IMR-90 (cell line): ENCODE results near the gene SHLD1. TPM values are rescaled to one million over a fixed set of nuclear protein-coding genes. Genes with fewer than 3 reads are reported as not detected.

Experiments
- ATAC-seq: fragments of 200-7000 bp; cut with Tn5 transposase; 2 replicates; pipeline ENCODE4 v1.9.1; 2020; ENCODE audit warnings: low read depth, mild to moderate bottlenecking, moderate library complexity
- BruUV-seq: library from RNA; stranded (reverse); fragments of 400-500 nt; replicated peaks from 2 replicates; lab custom pipeline; 2021; lab: Mats Ljungman, UMichigan
- CTCF ChIA-PET: fragments of 300-600 bp; formaldehyde crosslinking; extraction: SDS; loops from one replicate; lab custom pipeline; 2021; ENCODE audit warnings: antibody characterized with exemption; lab: Yijun Ruan, JAX
- POLR2A ChIA-PET: fragments of 300-600 bp; sonication (Branson Sonifier 250); formaldehyde crosslinking; loops from one replicate; lab custom pipeline; 2022; ENCODE audit warnings: antibody characterized with exemption; ENCODE audit not compliant: unreplicated experiment; lab: Charles Lee
- DNase-seq: peaks from one replicate; pipeline ENCODE4 v3.0.0; 2013
- H2AFZ ChIP-seq: replicated peaks from 2 replicates; pipeline ENCODE3; 2013; ENCODE audit warnings: low read length, mild to moderate bottlenecking; ENCODE audit not compliant: poor library complexity
- H2AK5ac ChIP-seq: 2 replicates; pipeline ENCODE4 v1.6.1; 2013; ENCODE audit warnings: low read depth, low read length, inconsistent platforms
- H2AK9ac ChIP-seq: replicated peaks from 2 replicates; pipeline ENCODE3; 2013; ENCODE audit warnings: mild to moderate bottlenecking, low read depth, low read length, moderate library complexity; ENCODE audit not compliant: poor library complexity
- H2BK120ac ChIP-seq: 2 replicates; pipeline ENCODE4 v1.6.1; 2013; ENCODE audit warnings: low read depth, low read length, inconsistent platforms
- H2BK15ac ChIP-seq: 3 replicates; pipeline ENCODE4 v1.6.1; 2013; ENCODE audit warnings: low read depth, low read length, inconsistent platforms
- H2BK20ac ChIP-seq: 2 replicates; pipeline ENCODE4 v1.6.1; 2013; ENCODE audit warnings: low read depth, mild to moderate bottlenecking, inconsistent platforms, low read length, moderate library complexity
- H2BK5ac ChIP-seq: 2 replicates; pipeline ENCODE4 v1.6.1; 2013; ENCODE audit warnings: mild to moderate bottlenecking, low read depth, low read length, inconsistent platforms; ENCODE audit not compliant: poor library complexity, severe bottlenecking
- H3K14ac ChIP-seq: replicated peaks from 2 replicates; pipeline ENCODE4 v1.6.1; 2013; ENCODE audit warnings: low read depth, low read length, inconsistent platforms
- H3K18ac ChIP-seq: 2 replicates; pipeline ENCODE4 v1.6.1; 2013; ENCODE audit warnings: low read depth, low read length, control low read depth
- H3K23ac ChIP-seq: 2 replicates; pipeline ENCODE4 v1.6.1; 2013; ENCODE audit warnings: low read depth, low read length, inconsistent platforms
- H3K27ac ChIP-seq: 2 replicates; pipeline ENCODE4 v1.5.1; 2013; ENCODE audit warnings: mild to moderate bottlenecking, control low read depth, low read length; ENCODE audit not compliant: insufficient read depth
- H3K27me3 ChIP-seq: 2 replicates; pipeline ENCODE4 v1.6.1; 2013; ENCODE audit warnings: low read length; ENCODE audit not compliant: control insufficient read depth, insufficient read depth
- H3K36me3 ChIP-seq: 2 replicates; pipeline ENCODE4 v1.6.1; 2013; ENCODE audit warnings: low read length, mixed read lengths; ENCODE audit not compliant: control insufficient read depth, insufficient read depth
- H3K4ac ChIP-seq: 2 replicates; pipeline ENCODE4 v1.6.1; 2013; ENCODE audit warnings: low read depth, low read length, inconsistent platforms
- H3K4me1 ChIP-seq: 2 replicates; pipeline ENCODE4 v1.6.1; 2013; ENCODE audit warnings: low read length, mixed read lengths; ENCODE audit not compliant: control insufficient read depth, insufficient read depth
- H3K4me2 ChIP-seq: 2 replicates; pipeline ENCODE4 v1.6.1; 2013; ENCODE audit warnings: low read depth, mild to moderate bottlenecking, control low read depth, low read length, moderate library complexity
- H3K4me3 ChIP-seq: 2 replicates; pipeline ENCODE4 v1.5.1; 2013; ENCODE audit warnings: low read depth, mild to moderate bottlenecking, control low read depth, low read length, moderate library complexity; ENCODE audit not compliant: insufficient read depth
- H3K56ac ChIP-seq: 2 replicates; pipeline ENCODE4 v1.6.1; 2013; ENCODE audit warnings: low read length, inconsistent platforms; ENCODE audit not compliant: insufficient read depth; ENCODE audit errors: extremely low read depth
- H3K79me1 ChIP-seq, 2 experiments: 2 replicates each; pipeline ENCODE4 v1.6.1; 2013; ENCODE audit warnings: low read length in 2 of 2, inconsistent platforms in 1 of 2, low read depth in 1 of 2
- H3K9ac ChIP-seq: 2 replicates; pipeline ENCODE4 v1.6.1; 2013; ENCODE audit warnings: low read depth, low read length, control low read depth
- H3K9me1 ChIP-seq: 2 replicates; pipeline ENCODE4 v1.6.1; 2013; ENCODE audit warnings: low read length, inconsistent platforms; ENCODE audit not compliant: insufficient read depth
- H3K9me3 ChIP-seq: 2 replicates; pipeline ENCODE4 v1.6.1; 2013; ENCODE audit warnings: low read length; ENCODE audit not compliant: control insufficient read depth, insufficient read depth
- H4K20me1 ChIP-seq: 2 replicates; pipeline ENCODE4 v1.6.1; 2013; ENCODE audit warnings: low read length, inconsistent platforms; ENCODE audit not compliant: insufficient read depth
- H4K5ac ChIP-seq: 2 replicates; pipeline ENCODE4 v1.6.1; 2013; ENCODE audit warnings: mild to moderate bottlenecking, low read depth, low read length, control low read depth
- H4K8ac ChIP-seq, 2 experiments: 2 replicates each; pipeline ENCODE4 v1.6.1; 2013; ENCODE audit warnings: low read depth in 2 of 2, low read length in 2 of 2, control low read depth in 1 of 2, inconsistent platforms in 1 of 2
- H4K91ac ChIP-seq: 2 replicates; pipeline ENCODE4 v1.6.1; 2013; ENCODE audit warnings: low read depth, low read length, inconsistent platforms; ENCODE audit not compliant: insufficient read depth
- CHD1 ChIP-seq: IDR thresholded peaks from 2 replicates; pipeline ENCODE4 v1.6.1; 2012; ENCODE audit warnings: low read depth, low read length, improper control_type of control experiment
- CTCF ChIP-seq: conservative IDR thresholded peaks from 2 replicates; pipeline ENCODE4 v1.5.1; 2012; ENCODE audit warnings: mild to moderate bottlenecking, low read depth, low read length, improper control_type of control experiment
- MAFK ChIP-seq: IDR thresholded peaks from 2 replicates; pipeline ENCODE4 v1.6.1; 2012; ENCODE audit warnings: low read depth, low read length, improper control_type of control experiment
- MAZ ChIP-seq: IDR thresholded peaks from 2 replicates; pipeline ENCODE4 v1.6.1; 2012; ENCODE audit warnings: low read depth, mild to moderate bottlenecking, low read length, improper control_type of control experiment, moderate library complexity, borderline replicate concordance
- MXI1 ChIP-seq: IDR thresholded peaks from 2 replicates; pipeline ENCODE4 v1.6.1; 2012; ENCODE audit warnings: low read depth, mild to moderate bottlenecking, low read length, moderate library complexity, borderline replicate concordance
- NFE2L2 ChIP-seq: fragments of 150-350 bp; IDR thresholded peaks from 2 replicates; pipeline ENCODE4 v1.6.1; 2016; ENCODE audit warnings: low read depth, mild to moderate bottlenecking, low read length
- POLR2A ChIP-seq: IDR thresholded peaks from 2 replicates; pipeline ENCODE4 v1.6.1; 2012; ENCODE audit warnings: mild to moderate bottlenecking, low read depth, low read length
- RAD21 ChIP-seq: IDR thresholded peaks from 2 replicates; pipeline ENCODE4 v1.6.1; 2012; ENCODE audit warnings: low read length, improper control_type of control experiment
- RCOR1 ChIP-seq: IDR thresholded peaks from 2 replicates; pipeline ENCODE4 v1.6.1; 2012; ENCODE audit warnings: mild to moderate bottlenecking, low read length, improper control_type of control experiment; ENCODE audit not compliant: insufficient replicate concordance
- SMC3 ChIP-seq: fragments of 150-350 bp; IDR thresholded peaks from 2 replicates; pipeline ENCODE4 v1.6.1; 2016; ENCODE audit warnings: low read depth, mild to moderate bottlenecking, antibody characterized with exemption, low read length, moderate library complexity
- dilution Hi-C: fragments of 300-500 bp; cut with HindIII; formaldehyde crosslinking; loops from one replicate; pipeline ENCODE4 v1.14.3; 2018; ENCODE audit warnings: low sequenced_read_pairs; ENCODE audit not compliant: unreplicated experiment
- in situ Hi-C: fragments of 300-500 bp; cut with MboI; formaldehyde crosslinking; loops from 3 replicates; pipeline ENCODE4 v1.14.3; 2019; ENCODE audit warnings: low sequenced_read_pairs, inconsistent platforms, mixed read lengths
- intact Hi-C: fragments of 100-400 bp; cut with micrococcal nuclease; formaldehyde crosslinking; loops from 2 replicates; pipeline ENCODE4 v1.10.0; 2022
- polyA plus RNA-seq, 3 experiments: library from polyadenylated mRNA; depleted of rRNA; stranded (reverse); fragments of >200 nt; gene quantifications; 2 replicates each; pipeline ENCODE4 v1.2.3, GENCODE V29; 2012; ENCODE audit warnings: low replicate concordance in 1 of 3
- total RNA-seq: library from RNA; depleted of rRNA; stranded (reverse); fragments of >200 nt; gene quantifications from 2 replicates; pipeline ENCODE4 v1.2.3, GENCODE V29; 2012
- TF ChIP-seq, protein P1 (sequence below): fragments of 150-350 bp; IDR thresholded peaks from 2 replicates; pipeline ENCODE4 v1.6.1; 2016; ENCODE audit warnings: low read depth, mild to moderate bottlenecking, low read length, moderate library complexity, borderline replicate concordance

SHLD1 gene
- total and polyA plus RNA-seq, 2 of the 4 experiments (the other 2 are of a cell fraction): 2.6 to 3.0 TPM

DNA sequence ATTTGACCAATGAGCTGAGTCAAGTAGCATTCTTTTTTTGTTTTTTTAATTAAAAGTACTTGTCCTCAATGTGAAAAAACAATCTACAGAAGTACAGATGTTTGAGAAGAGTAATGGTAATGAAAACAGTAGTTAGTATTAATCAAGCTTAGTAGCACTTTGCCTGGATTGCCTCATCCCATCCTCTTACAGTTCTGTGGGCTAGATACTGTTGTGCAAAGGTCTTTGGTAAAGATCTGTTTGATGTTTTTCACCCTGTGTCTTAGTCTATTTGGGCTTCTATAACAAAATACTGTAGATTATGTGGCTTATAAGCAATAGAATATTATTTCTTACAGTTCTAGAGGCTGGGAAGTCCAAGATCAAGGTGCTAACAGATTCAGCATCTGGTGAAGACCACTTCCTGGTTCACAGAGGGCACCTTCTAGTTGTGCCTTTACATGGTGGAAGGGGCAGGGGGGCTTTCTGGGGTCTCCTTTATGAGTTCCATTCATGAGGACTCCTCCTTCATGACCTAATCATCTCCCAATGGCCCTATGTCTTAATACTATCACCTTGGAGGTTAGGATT is 84.3 kb downstream of the SHLD1 start:
- peaks cover 6% of the 10 kb centered on the region; the same call in 1 of the 2 replicates for H3K4me1 ChIP-seq
- BruUV-seq: no TSS peak

More for the DNA sequence above, 84.3 kb downstream of the SHLD1 start:
- no peaks in the 10 kb centered on the region for H4K20me1 ChIP-seq
- H3K9me1 ChIP-seq: peaks cover 5% of the 10 kb centered on the region; the same call in 1 of the 2 replicates
- H3K36me3 ChIP-seq: no peaks in the 10 kb centered on the region
- H3K23ac ChIP-seq: no peak overlapping the region
- no peaks in the 10 kb centered on the region for H3K9me3 ChIP-seq
- POLR2A ChIA-PET: no interaction called here
- H3K56ac ChIP-seq: no peak overlapping the region
- no peak overlapping the region for H4K8ac ChIP-seq
- dilution Hi-C loops (no loop called here), in situ Hi-C loops (no loop called here), intact Hi-C loops (no loop called here)
- H2AK9ac ChIP-seq: no peak overlapping the region
- H4K91ac ChIP-seq: no peak overlapping the region
- TF ChIP-seq CHD1 (no peak), NFE2L2 (no peak), RAD21 (no peak), CTCF (no peak), MAZ (no peak), MXI1 (no peak), MAFK (no peak), SMC3 (no peak), POLR2A (no peak), RCOR1 (no peak)
- TF ChIP-seq, protein P1, sequence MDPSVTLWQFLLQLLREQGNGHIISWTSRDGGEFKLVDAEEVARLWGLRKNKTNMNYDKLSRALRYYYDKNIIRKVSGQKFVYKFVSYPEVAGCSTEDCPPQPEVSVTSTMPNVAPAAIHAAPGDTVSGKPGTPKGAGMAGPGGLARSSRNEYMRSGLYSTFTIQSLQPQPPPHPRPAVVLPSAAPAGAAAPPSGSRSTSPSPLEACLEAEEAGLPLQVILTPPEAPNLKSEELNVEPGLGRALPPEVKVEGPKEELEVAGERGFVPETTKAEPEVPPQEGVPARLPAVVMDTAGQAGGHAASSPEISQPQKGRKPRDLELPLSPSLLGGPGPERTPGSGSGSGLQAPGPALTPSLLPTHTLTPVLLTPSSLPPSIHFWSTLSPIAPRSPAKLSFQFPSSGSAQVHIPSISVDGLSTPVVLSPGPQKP: no peak
- H3K27ac ChIP-seq: no peak overlapping the region
- no peak overlapping the region for H3K4ac ChIP-seq
- H2BK15ac ChIP-seq: no peak overlapping the region
- H2AFZ ChIP-seq: no peak overlapping the region
- no peak overlapping the region for H3K14ac ChIP-seq
- ATAC-seq (no peak), DNase-seq (no peak)
- H2AK5ac ChIP-seq: no peak overlapping the region
- H4K5ac ChIP-seq: no peak overlapping the region
- H3K9ac ChIP-seq: no peak overlapping the region
- H2BK120ac ChIP-seq: no peak overlapping the region
- CTCF ChIA-PET: interaction anchor here (0.6 kb wide), 1 partner anchor 10 kb away, joined by 3 read pairs; no protein-coding TSS in a partner anchor
- H3K79me1 ChIP-seq: no peaks in the 10 kb centered on the region
- H3K4me2 ChIP-seq: no peak overlapping the region
- no peak overlapping the region for H3K4me3 ChIP-seq
- H2BK20ac ChIP-seq: no peak overlapping the region
- no peaks in the 10 kb centered on the region for H3K27me3 ChIP-seq
- no peak overlapping the region for H3K18ac ChIP-seq
- H2BK5ac ChIP-seq: no peak overlapping the region
